Cardiac muscle cell (in vitro differentiated cells and primary cell): ENCODE measurements around the gene LPAR1. TPM values are rescaled to one million over a fixed set of nuclear protein-coding genes. Genes with fewer than 3 reads are reported as not detected.

Source experiments
- DNase-seq, 2 donors: peaks; one replicate each; pipeline versions ENCODE4 v3.0.0 to v3.0.0-alpha.2; 2010 to 2017; ENCODE audit warnings: low read depth in 1 of 2, low spot score in 1 of 2
- H3K27ac ChIP-seq: fragments of 200-600 bp; sonication (generic); 2 replicates; pipeline ENCODE4 v1.5.1; 2016
- H3K27me3 ChIP-seq: fragments of 200-600 bp; sonication (generic); 2 replicates; pipeline ENCODE4 v1.6.0; 2016; ENCODE audit warnings: control low read depth
- H3K36me3 ChIP-seq: fragments of 200-600 bp; sonication (generic); 2 replicates; pipeline ENCODE4 v1.5.1; 2016; ENCODE audit warnings: control low read depth
- H3K4me1 ChIP-seq: fragments of 200-600 bp; sonication (generic); 2 replicates; pipeline ENCODE4 v1.8.1; 2017; ENCODE audit warnings: low read depth, mild to moderate bottlenecking, mixed run types
- H3K4me3 ChIP-seq: fragments of 200-600 bp; sonication (generic); 2 replicates; pipeline ENCODE4 v1.5.1; 2016; ENCODE audit warnings: mild to moderate bottlenecking
- H3K9me3 ChIP-seq: fragments of 200-600 bp; sonication (generic); 2 replicates; pipeline ENCODE4 v1.5.1; 2017; ENCODE audit warnings: low read depth, mild to moderate bottlenecking, control low read depth
- polyA plus RNA-seq: library from polyadenylated mRNA; unstranded; fragments of >200 nt; fragmentation: Nextera tagmentation; extraction: Ambion mirVana; gene quantifications from 2 replicates; pipeline ENCODE4 v1.2.1, GENCODE V29; 2016
- total RNA-seq: library from RNA; depleted of rRNA; stranded (reverse); fragments of >200 nt; gene quantifications from 2 replicates; pipeline ENCODE4 v1.2.3, GENCODE V29; 2016
- TF ChIP-seq, protein P1 (sequence below): IDR thresholded peaks from 2 replicates; pipeline ENCODE4 v1.5.1; 2012; ENCODE audit warnings: low read depth, mild to moderate bottlenecking, low read length

The LPAR1 gene
- total and polyA plus RNA-seq, 2 experiments from 2014 or later: 0.77 to 1.9 TPM

DNA sequence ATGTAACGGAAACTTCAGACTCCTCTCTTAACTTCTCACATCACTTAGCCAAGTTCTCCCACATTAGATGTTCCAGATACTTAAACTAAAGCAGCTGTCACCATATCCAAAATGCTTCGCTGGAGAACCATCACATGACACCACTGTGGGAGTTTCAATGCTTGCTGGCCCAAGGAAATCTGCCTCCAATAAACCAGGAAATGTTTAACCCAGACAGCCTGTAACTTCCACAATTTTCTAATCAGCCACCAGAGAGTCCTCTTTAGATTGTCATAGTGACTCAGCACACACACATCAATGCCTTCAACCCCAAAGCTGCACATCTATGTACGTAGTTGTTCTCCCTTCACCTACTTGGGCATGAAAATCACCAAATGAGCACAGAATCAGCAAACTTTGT is 118.7 kb downstream of the LPAR1 start:
- peak in 1 of 2 donors; percentile 84 for DNase-seq
- Histone ChIP-seq H3K4me3 (no peak overlapping the region), H3K9me3 (no peaks in the 10 kb centered on the region), H3K36me3 (no peaks in the 10 kb centered on the region), H3K27me3 (no peaks in the 10 kb centered on the region), H3K4me1 (no peaks in the 10 kb centered on the region), H3K27ac (no peak overlapping the region)
- TF ChIP-seq, protein P1, sequence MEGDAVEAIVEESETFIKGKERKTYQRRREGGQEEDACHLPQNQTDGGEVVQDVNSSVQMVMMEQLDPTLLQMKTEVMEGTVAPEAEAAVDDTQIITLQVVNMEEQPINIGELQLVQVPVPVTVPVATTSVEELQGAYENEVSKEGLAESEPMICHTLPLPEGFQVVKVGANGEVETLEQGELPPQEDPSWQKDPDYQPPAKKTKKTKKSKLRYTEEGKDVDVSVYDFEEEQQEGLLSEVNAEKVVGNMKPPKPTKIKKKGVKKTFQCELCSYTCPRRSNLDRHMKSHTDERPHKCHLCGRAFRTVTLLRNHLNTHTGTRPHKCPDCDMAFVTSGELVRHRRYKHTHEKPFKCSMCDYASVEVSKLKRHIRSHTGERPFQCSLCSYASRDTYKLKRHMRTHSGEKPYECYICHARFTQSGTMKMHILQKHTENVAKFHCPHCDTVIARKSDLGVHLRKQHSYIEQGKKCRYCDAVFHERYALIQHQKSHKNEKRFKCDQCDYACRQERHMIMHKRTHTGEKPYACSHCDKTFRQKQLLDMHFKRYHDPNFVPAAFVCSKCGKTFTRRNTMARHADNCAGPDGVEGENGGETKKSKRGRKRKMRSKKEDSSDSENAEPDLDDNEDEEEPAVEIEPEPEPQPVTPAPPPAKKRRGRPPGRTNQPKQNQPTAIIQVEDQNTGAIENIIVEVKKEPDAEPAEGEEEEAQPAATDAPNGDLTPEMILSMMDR: no peak

DNA sequence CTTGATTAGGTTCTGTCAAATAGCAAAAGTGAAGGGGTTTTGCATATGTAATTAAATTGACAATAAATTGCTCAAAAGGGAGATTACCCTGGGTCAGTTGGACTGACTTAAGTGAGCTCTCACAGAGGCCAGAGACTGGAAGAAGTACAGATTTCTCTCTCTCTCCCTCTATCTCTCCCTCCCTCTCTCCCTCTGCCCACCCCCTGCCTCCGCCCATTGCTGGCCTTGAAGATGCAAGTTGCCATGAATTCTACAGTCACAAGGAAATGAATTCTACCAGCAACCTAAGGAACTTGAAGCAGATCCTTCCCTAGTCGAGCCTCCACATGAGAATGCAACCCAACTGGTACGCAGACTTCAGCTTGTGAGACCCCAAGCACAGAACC is 119.2 kb downstream of the LPAR1 start:
- Histone ChIP-seq H3K4me3 (no peak overlapping the region), H3K9me3 (no peaks in the 10 kb centered on the region), H3K27me3 (no peaks in the 10 kb centered on the region), H3K36me3 (no peaks in the 10 kb centered on the region), H3K27ac (no peak overlapping the region), H3K4me1 (no peaks in the 10 kb centered on the region)
- TF ChIP-seq, protein P1: no peak
- no peak for DNase-seq

DNA sequence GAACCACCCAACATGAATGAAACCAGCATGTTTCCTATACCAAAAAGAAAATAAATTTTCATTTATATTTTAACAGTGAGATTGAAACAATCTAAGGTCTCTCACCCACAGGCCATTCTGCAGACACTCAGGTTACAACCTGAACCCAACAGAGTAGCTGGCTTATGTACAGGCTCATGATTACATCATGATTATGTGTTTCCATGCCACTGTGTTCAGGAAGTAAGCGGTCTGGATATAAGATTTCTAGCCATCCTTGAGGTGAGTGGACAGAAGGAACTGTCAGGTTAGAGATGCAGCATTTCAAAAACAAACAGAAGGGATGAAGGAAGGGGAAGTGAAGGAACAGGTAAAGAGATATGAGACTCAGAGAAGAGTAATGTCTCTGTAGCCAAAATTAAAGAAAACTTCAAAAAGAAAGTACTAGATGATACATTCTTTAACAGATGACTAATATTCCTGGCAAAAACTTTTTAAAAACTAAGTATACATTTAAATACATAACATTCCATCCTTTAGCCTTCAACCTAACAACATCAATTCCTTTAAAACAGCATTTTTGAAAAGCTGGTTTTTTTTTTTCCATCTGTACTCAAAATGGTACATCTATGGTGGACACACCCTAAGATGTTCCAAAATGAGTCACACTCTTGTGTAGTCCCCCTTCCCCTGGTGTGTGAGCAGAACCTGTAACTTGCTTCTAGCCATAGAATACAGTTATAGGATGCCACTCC is 119.8 kb downstream of the LPAR1 start:
- H3K27ac ChIP-seq: no peak overlapping the region
- H3K4me3 ChIP-seq: no peak overlapping the region
- H3K9me3 ChIP-seq: no peaks in the 10 kb centered on the region
- TF ChIP-seq, protein P1: no peak
- no peaks in the 10 kb centered on the region for H3K27me3 ChIP-seq
- no peaks in the 10 kb centered on the region for H3K4me1 ChIP-seq
- no peaks in the 10 kb centered on the region for H3K36me3 ChIP-seq
- DNase-seq: peak in 1 of 2 donors; percentile 49

DNA sequence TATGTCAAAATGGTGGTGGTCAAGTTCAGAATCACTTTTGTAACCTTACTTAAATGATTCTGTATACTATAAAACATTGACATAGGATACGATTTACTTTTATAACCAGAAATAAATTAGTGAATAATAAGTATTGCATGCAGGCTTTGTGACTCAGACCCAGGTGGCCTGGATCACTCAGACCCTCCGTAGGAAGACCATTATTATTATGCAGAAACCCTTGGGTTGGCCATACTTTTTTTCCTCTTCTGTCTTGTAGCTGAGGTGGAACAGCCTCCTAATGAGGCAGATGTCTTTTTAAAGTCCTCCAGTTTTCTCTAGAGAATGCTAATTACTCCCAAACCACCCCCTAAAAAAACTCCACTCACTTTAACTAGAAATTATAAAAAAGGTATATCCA is 121.9 kb downstream of the LPAR1 start:
- Histone ChIP-seq H3K4me3 (no peak overlapping the region), H3K4me1 (no peaks in the 10 kb centered on the region), H3K27ac (no peak overlapping the region), H3K27me3 (no peaks in the 10 kb centered on the region), H3K9me3 (no peaks in the 10 kb centered on the region), H3K36me3 (no peaks in the 10 kb centered on the region)
- no peak for DNase-seq
- TF ChIP-seq, protein P1: no peak

DNA sequence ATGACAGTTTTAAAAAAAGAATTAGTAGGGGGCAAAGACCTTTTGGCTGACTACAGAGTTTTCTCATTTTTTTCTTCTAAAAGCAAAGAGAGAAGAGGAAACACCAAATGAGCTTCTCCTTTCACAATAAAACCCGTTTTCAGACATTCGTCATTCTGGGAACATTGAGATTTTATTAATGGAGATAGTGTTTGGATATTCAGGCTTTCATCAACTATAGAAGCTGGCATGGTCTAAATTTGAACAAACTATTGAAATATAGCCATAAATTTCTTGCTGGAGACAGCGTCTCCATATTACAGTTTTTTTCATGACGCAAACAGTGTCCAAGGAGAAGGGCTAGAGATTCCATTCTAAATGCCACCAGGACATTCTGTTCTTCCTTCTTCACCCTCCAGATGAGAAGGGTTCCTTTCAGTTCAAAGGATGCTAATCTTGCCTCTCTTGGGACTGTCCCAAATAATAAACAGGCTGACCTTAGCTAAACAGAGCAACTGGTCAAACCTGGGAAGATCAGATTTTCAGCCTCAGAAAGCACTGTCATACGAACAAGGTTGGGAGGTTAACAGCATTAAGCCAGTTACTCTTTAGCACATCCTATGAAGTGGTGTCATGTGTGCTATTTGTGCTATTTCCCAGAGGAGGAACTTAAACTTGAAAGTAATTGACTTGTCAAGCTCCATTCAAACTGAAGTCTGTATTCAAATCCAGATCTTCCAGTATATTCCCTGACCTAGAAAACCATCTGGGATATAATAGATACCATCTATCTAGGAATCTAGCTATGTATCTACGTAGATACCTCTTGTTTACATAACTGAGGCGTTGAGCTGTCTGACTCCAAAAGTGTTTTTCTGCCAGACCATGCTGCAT is 125.6 kb downstream of the LPAR1 start:
- H3K4me1 ChIP-seq: no peaks in the 10 kb centered on the region
- no peaks in the 10 kb centered on the region for H3K27me3 ChIP-seq
- H3K27ac ChIP-seq: no peak overlapping the region
- no peaks in the 10 kb centered on the region for H3K9me3 ChIP-seq
- DNase-seq: peak in 1 of 2 donors; percentile 78
- TF ChIP-seq, protein P1: no peak
- no peak overlapping the region for H3K4me3 ChIP-seq
- H3K36me3 ChIP-seq: no peaks in the 10 kb centered on the region
